ENCODE measurements around the gene PLXNA4. TPM values are rescaled to one million over a fixed set of nuclear protein-coding genes. Genes with fewer than 3 reads are reported as not detected.

PLXNA4 gene
- total and polyA plus RNA-seq, 9 of the 15 experiments (the other 6 are each of a cell fraction or from before 2014, with no cell fraction given) = under 0.01 to 0.09 TPM; not detected in 7

- H3K4me1 ChIP-seq (replicated peaks in 1 of 2; ENCODE audit: control insufficient read depth in 2 of 2, insufficient read depth in 2 of 2, low read length in 2 of 2) = no peaks in the 10 kb centered on the region
- ChIA-PET POLR2A (no interaction called here), CTCF (ENCODE audit: low intra/inter-chr PET ratio) (no interaction called here)
- no peaks in the 10 kb centered on the region for H3K79me2 ChIP-seq (ENCODE audit: control insufficient read depth, insufficient read depth, low read length)
- H3K27ac ChIP-seq (ENCODE audit: extremely low read depth, low read depth, low read length) = no peak overlapping the region
- no peaks in the 10 kb centered on the region for H3K36me3 ChIP-seq (ENCODE audit: control insufficient read depth, insufficient read depth, low read length)
- no peak overlapping the region for H3K4me3 ChIP-seq
- H2AFZ ChIP-seq (ENCODE audit: low read depth, low read length) = no peak overlapping the region
- FAIRE-seq = no peak
- ATAC-seq = no peak
- no peaks in the 10 kb centered on the region; the same call in none of the 2 replicates for H4K20me1 ChIP-seq (replicated peaks; ENCODE audit: control insufficient read depth, insufficient read depth, low read length)
- TF ChIP-seq E2F6 (IDR thresholded peaks at IDR 0.05; ENCODE audit: borderline replicate concordance in 1 of 2, extremely low read depth in 1 of 2, insufficient read depth in 1 of 2, insufficient read length in 1 of 2, low read depth in 1 of 2, low read length in 1 of 2, poor library complexity in 1 of 2, severe bottlenecking in 1 of 2) (no peak), FUS (optimal IDR thresholded peaks at IDR 0.05; ENCODE audit: low read depth, low read length) (no peak), NFIC (IDR thresholded peaks at IDR 0.05) (no peak), RB1 (IDR thresholded peaks at IDR 0.05; ENCODE audit: low read depth) (no peak), NFE2L1 (tag; IDR thresholded peaks at IDR 0.05; ENCODE audit: borderline replicate concordance, low read depth) (no peak), KAT7 (CRISPR knock-in tag; IDR thresholded peaks at IDR 0.05; ENCODE audit: borderline replicate concordance) (no peak), COPS2 (conservative IDR thresholded peaks at IDR 0.05) (no peak), NR2C1 (IDR thresholded peaks at IDR 0.05) (no peak), NR2C1 (tag; IDR thresholded peaks at IDR 0.05) (no peak), MYNN (IDR thresholded peaks at IDR 0.05) (no peak), MYNN (CRISPR knock-in tag; IDR thresholded peaks at IDR 0.05) (no peak), POLR2AphosphoS5 (IDR thresholded peaks at IDR 0.05; ENCODE audit: control insufficient read depth, insufficient read depth, low read depth, low read length) (no peak), TOE1 (IDR thresholded peaks at IDR 0.05; ENCODE audit: borderline replicate concordance) (no peak), TOE1 (CRISPR knock-in tag; IDR thresholded peaks at IDR 0.05; ENCODE audit: borderline replicate concordance, low read depth) (no peak), ZBTB11 (CRISPR knock-in tag; IDR thresholded peaks at IDR 0.05) (no peak), SIX5 (IDR thresholded peaks at IDR 0.05; ENCODE audit: borderline replicate concordance in 1 of 2, insufficient read depth in 1 of 2, low read depth in 1 of 2, low read length in 2 of 2) (no peak), RBM17 (IDR thresholded peaks at IDR 0.05; ENCODE audit: borderline replicate concordance, low read depth, low read length) (no peak), HNRNPK (IDR thresholded peaks at IDR 0.05; ENCODE audit: low read depth, low read length, poor library complexity, severe bottlenecking) (no peak), MCM5 (IDR thresholded peaks at IDR 0.05; ENCODE audit: low read depth) (no peak)
- H3K9ac ChIP-seq (ENCODE audit: insufficient read depth in 1 of 2, low read depth in 2 of 2, low read length in 2 of 2) = no peak overlapping the region
- H3K4me2 ChIP-seq (ENCODE audit: insufficient read depth, low read length) = no peak overlapping the region
- H3K9me3 ChIP-seq (replicated peaks; ENCODE audit: control insufficient read depth, insufficient read depth, low read depth, low read length) = no peaks in the 10 kb centered on the region
- H3K27me3 ChIP-seq (ENCODE audit: control insufficient read depth in 2 of 2, insufficient read depth in 2 of 2, low read length in 2 of 2) = no peaks in the 10 kb centered on the region
- DNase-seq (ENCODE audit: extremely low read depth in 1 of 4, low spot score in 3 of 4) = no peak
- no TSS peak for BruUV-seq (replicated peaks)
- in situ Hi-C loops (cut with MboI) (no loop called here), intact Hi-C loops (cut with micrococcal nuclease) (no loop called here)
- no peaks in the 10 kb centered on the region for H3K9me1 ChIP-seq (ENCODE audit: control insufficient read depth, insufficient read depth, low read length)
Measured at GRCh38 chr7:132192809-132193208, 383.5 kb downstream of the PLXNA4 start.
